GM19043 (cell line): Measurements from ENCODE around the gene TRIM13.
"Not testable (repeated sequence)": the region's sequence is repeated elsewhere in the genome, so short reads cannot be mapped to it uniquely, and the experiment has no call there.

Experiments used
- ATAC-seq: cut with Tn5 transposase; IDR thresholded peaks from one replicate; pipeline ENCODE4 v1.9.1; 2021; ENCODE audit warnings: low read depth; ENCODE audit not compliant: unreplicated experiment

Gene TRIM13

DNA sequence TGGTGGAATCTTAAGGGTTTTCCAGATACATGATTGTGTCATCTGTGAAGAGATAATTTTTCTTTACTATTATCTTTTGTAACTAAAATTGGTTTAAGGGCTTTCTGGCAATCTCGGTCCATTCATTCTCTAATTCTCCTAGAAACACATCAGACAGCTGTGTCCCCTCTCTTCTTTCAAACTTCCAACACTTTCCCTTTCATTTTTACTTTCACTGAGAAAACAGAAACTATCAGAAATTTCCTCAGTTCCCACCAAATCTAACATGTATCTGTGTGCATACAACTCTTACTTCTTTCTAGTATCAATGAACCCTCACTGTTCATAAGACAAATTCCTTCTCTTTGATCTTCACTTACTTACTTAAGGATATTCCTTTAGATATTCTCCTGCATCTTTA lies 58.6 kb downstream of the TRIM13 start:
- no peak for ATAC-seq

GRCh38 chr13:50060718-50061117 lies 63.9 kb downstream of the TRIM13 start:
- ATAC-seq = no peak

GRCh38 chr13:50062336-50062735 lies 65.5 kb downstream of the TRIM13 start:
- ATAC-seq = not testable (repeated sequence)

DNA sequence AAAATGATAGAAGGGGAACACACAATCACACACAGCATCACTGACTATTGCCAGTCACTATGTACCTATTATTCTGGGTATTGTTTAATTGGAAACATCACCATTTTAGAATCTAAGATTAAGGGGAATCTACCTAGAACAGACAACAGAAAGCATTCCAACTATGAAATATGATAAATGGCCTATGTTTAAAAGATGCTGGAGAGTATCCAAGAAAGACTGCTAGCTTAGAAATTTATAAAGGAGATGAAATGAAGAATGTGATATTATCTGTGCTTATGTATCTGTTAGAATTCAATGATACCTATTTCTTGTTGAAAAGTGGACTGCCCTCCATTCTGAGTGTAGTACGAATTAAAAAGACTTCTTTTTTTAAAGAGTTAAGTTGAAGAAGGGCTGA lies 68.9 kb downstream of the TRIM13 start:
- ATAC-seq = no peak
